Activated T-helper 17 cell treated with anti-CD3 and anti-CD28 coated beads, Interleukin-2, amount 50 U/mL, for 72 hours (primary cell): ENCODE measurements around the gene SNTA1. TPM values are rescaled to one million over a fixed set of nuclear protein-coding genes. Genes with fewer than 3 reads are reported as not detected.

Experiments
- ATAC-seq: fragments of 150-1000 bp; cut with Tn5 transposase; replicated peaks from 2 replicates; pipeline ENCODE4 v1.10.0; 2021; ENCODE audit warnings: mild to moderate bottlenecking, moderate library complexity
- H3K27ac Mint-ChIP-seq: one replicate; pipeline ENCODE4 v1.8.0; 2022; ENCODE audit warnings: mixed read lengths
- H3K27me3 Mint-ChIP-seq: one replicate; pipeline ENCODE4 v1.8.0; 2022; ENCODE audit warnings: mixed read lengths
- H3K36me3 Mint-ChIP-seq: one replicate; pipeline ENCODE4 v1.8.0; 2022; ENCODE audit warnings: low read depth, mild to moderate bottlenecking, mixed read lengths
- H3K4me1 Mint-ChIP-seq: one replicate; pipeline ENCODE4 v1.8.0; 2022; ENCODE audit warnings: mixed read lengths
- H3K4me3 Mint-ChIP-seq: one replicate; pipeline ENCODE4 v1.8.0; 2022; ENCODE audit warnings: mild to moderate bottlenecking, mixed read lengths
- H3K9me3 Mint-ChIP-seq: one replicate; pipeline ENCODE4 v1.8.0; 2022; ENCODE audit warnings: mixed read lengths
- total RNA-seq, 2 donors: library from RNA; stranded (reverse); gene quantifications; one replicate each; pipeline ENCODE4 v1.2.3, GENCODE V29; 2022

SNTA1 gene
- total RNA-seq, 2 donors from 2014 or later = 5.5 to 6.5 TPM

DNA sequence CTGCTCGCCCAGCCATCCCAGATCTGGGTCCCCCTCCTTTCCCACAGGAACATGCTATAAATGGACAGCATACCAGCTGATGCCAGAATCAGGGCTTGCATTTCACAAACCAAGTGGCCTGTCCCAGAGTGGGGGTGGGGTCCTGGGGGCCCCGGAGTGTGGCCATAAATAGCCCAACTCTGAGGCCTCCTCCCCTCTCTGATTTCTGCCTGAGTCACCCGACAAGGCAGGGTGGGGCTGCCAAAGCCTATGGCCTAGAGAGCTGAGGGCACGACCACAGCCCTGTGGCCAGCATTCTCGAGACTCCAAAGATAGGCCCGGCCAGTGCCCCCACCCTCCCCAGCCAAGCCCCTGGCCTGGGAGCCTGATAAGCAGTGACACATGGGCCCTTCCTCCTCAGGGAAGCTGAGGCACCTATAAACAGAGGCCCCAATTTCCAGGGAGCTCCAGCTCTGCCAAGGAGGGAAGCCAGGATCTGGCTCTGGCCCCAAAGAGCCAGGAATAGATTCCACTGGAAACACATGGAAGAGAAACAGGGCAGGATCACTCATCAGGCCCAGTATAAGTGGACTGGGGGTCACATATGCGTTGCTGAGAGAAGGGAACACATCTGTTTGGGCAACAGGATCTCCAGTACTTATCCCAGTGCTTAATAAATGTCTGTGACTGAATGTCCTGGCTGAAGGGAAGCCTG, 20.3 kb downstream of the SNTA1 start:
- H3K4me1 Mint-ChIP-seq = no peaks in the 10 kb centered on the region
- no peak overlapping the region for H3K4me3 Mint-ChIP-seq
- no peak for ATAC-seq
- H3K36me3 Mint-ChIP-seq = no peaks in the 10 kb centered on the region
- H3K27me3 Mint-ChIP-seq = no peaks in the 10 kb centered on the region
- H3K27ac Mint-ChIP-seq = no peak overlapping the region
- no peaks in the 10 kb centered on the region for H3K9me3 Mint-ChIP-seq

DNA sequence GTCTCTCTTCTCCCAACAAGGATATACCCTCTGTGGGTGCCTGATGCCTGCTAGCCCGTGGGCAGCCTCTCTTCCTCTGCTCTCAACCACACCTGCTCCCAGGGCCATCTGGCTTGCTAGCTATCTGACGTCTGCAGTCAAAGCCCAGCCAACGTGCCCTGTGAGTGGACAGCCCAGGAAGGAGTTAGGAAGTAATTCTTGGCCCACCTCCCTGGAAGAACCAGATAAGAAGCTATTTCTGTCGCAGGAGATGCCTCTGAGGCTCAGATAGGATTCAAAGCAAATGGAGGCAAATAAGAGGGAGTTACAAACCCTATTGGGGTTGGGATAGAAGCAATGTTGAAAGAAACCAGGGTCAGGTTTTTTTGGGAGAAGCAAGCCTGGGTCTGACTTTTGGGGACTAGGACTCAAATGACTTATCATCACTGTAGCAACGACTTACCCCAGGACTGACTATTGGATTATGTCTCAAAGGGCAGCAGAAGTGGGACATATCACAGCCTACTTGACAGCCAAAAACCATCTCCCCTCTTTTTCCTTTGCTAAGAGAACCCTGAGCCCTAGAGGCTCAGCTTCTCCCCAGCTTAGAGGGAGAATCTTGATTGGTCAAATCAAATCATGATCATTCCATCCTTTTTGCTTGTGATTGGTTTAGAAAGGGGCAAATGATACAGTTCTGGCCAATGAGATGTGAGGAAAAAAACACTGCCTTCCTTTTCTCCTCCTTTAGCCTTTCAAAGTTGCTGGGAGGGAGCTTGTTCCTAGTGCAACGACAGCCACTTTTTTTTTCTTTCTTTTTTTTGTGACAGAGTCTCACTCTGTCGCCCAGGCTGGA, 24.2 kb downstream of the SNTA1 start:
- no peaks in the 10 kb centered on the region for H3K27me3 Mint-ChIP-seq
- H3K9me3 Mint-ChIP-seq = no peaks in the 10 kb centered on the region
- no peak overlapping the region for H3K4me3 Mint-ChIP-seq
- no peaks in the 10 kb centered on the region for H3K36me3 Mint-ChIP-seq
- H3K4me1 Mint-ChIP-seq = no peaks in the 10 kb centered on the region
- no peak for ATAC-seq
- H3K27ac Mint-ChIP-seq = no peak overlapping the region

DNA sequence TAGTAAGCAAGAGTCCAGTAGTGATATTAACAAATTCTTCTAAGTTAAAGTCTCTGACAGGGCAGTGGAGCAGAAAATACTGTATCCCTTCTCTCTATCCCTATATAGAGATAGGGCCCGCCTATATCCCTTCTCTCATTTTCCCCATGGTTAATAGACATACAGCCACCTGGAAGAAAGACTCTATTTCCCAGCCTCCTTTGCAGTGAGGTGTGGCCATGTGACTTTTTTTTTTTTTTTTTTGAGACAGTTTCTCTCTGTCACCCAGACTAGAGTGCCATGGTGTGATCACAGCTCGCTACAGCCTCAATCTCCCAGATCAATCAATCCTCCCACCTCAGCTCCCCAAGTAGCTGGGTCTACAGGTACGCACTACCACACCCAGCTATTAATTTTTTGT, 25.5 kb downstream of the SNTA1 start:
- Mint-ChIP-seq H3K27me3 (no peaks in the 10 kb centered on the region), H3K27ac (no peak overlapping the region), H3K9me3 (no peaks in the 10 kb centered on the region), H3K36me3 (no peaks in the 10 kb centered on the region), H3K4me1 (no peaks in the 10 kb centered on the region), H3K4me3 (no peak overlapping the region)
- no peak for ATAC-seq

DNA sequence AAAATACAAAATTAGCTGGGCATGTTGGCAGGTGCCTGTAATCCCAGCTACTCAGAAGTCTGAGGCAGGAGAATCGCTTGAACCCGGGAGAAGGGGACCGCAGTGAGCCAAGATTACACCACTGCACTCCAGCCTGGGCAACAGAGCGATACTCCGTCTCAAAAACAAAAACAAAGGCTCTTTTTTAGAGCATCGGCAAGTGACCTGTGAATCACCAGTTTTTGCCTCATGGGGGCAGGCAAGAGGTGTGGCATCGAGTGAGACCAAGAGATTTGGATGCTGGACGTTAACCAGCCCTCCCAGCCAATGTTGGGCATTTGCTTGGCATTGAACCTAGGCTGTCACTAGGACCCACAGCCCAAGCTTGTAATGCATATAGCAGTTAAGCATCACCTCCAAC, 27.6 kb downstream of the SNTA1 start:
- Mint-ChIP-seq H3K27ac (no peak overlapping the region), H3K27me3 (no peaks in the 10 kb centered on the region), H3K9me3 (no peaks in the 10 kb centered on the region), H3K4me1 (no peaks in the 10 kb centered on the region), H3K4me3 (no peak overlapping the region), H3K36me3 (peaks cover 9% of the 10 kb centered on the region)
- no peak for ATAC-seq

DNA sequence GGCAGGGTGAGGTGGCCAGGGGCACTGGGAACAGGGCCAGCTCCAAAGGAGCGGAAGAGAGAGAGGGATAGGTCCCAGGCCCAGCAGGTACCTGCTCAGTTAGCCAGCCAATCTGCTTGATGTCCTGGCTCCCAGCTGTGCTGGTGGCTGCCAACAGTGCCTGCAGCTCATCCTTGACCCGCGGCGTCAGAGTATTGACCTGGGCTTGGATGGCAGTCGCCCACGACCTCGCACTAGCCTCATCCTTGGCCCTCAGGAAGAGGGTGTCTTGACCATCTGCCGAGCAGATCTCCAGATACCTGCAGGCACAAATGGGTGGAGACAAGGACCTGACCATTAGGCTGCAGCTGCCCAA, 31.1 kb downstream of the SNTA1 start:
- ATAC-seq = no peak
- Mint-ChIP-seq H3K4me3 (no peak overlapping the region), H3K9me3 (no peaks in the 10 kb centered on the region), H3K27me3 (no peaks in the 10 kb centered on the region), H3K27ac (no peak overlapping the region), H3K4me1 (no peaks in the 10 kb centered on the region), H3K36me3 (peaks cover 9% of the 10 kb centered on the region)

DNA sequence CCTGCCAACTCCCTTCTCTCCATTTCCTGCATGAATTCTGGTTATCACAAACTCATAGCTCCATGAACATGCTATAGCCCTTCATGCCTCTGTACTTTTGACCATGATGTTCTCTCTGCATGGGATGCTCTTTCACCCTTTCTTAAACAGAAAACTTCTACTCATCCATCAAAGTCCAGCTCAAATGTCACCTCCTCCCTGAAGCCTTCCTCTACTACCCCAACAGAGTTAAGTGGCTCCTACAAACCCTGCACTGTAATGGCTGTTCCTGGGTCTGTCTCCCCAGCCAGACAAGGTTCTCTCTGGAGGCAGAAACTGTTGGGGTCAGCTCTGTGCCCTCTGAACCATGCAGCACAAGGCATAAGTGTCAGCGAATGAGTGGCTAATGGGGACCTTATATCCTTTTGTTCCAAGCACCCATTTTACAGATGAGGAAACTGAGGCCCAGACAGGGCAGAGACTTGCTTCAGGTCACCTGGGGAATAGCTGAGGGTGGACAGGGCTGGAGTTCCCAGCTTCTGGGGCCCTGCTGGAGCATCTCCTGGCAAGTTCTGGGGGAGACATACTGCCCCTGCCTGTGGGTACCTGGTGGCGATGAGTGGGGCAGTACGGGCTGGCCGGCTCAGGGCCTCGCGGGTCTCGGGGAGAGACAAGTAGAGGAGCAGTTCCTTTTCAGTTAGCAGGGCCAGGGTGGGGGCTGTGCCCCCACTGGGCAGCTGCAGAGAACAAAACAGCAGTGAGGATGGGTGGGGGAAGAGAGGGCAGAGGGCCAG, 31.7 kb downstream of the SNTA1 start:
- no peaks in the 10 kb centered on the region for H3K27me3 Mint-ChIP-seq
- no peak overlapping the region for H3K4me3 Mint-ChIP-seq
- no peaks in the 10 kb centered on the region for H3K4me1 Mint-ChIP-seq
- H3K27ac Mint-ChIP-seq = peak overlapping the region; percentile 21
- ATAC-seq = no peak
- peaks cover 9% of the 10 kb centered on the region for H3K36me3 Mint-ChIP-seq
- no peaks in the 10 kb centered on the region for H3K9me3 Mint-ChIP-seq

DNA sequence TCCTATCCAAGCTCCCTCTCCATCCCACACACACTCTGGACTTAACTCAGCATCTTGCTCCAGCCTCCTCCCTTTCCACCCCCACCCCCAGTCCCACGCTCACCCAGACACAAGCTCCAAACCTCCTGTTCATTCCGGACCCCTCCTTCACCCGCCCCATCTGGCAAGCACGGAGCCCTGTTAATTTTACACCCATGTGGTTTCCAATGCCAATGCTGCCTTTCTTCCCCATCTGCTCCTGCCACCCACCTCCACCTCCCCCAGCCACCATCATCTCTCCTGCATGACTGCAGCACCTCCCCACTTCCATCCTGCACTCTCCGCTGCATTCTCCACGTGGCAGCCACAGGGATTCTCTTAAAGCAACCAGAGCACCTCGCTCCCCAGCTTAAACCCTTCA, 32.3 kb downstream of the SNTA1 start:
- H3K36me3 Mint-ChIP-seq = peaks cover 9% of the 10 kb centered on the region
- peak overlapping the region; percentile 21 for H3K27ac Mint-ChIP-seq
- no peaks in the 10 kb centered on the region for H3K9me3 Mint-ChIP-seq
- no peaks in the 10 kb centered on the region for H3K27me3 Mint-ChIP-seq
- no peak overlapping the region for H3K4me3 Mint-ChIP-seq
- H3K4me1 Mint-ChIP-seq = no peaks in the 10 kb centered on the region
- ATAC-seq = no peak

DNA sequence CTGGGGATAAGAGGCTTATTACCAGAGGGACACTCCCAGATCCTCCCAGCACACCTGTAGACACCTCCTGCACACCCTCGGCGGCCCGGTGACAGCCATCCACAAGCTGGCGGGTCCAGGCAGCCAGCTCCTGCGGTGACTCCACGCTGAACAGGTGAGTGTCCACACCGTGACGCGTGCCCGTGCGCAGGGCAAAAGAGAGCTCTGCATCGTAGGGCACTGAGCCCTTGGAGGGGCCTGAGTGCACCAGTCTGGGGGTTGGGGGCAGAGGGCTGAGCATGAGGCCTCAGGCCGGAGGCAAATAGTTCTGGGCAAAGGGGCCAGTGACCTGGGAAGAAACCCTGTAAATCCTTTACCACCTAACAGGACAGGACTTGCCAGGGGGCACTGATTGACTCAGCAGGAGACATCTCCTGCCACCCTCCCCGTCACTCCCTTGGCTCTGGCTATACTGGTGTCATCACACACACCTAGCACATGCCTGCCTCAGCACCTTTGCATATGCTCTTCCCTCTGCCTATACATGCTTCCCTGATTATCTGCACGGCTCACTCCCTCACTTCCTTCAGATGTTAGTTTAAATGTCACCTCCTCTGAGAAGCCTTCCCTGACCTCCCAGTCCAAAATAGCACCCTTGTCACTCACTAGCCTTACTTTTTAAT, 33.4 kb downstream of the SNTA1 start:
- Mint-ChIP-seq H3K4me1 (no peaks in the 10 kb centered on the region), H3K27me3 (no peaks in the 10 kb centered on the region), H3K27ac (peak overlapping the region; percentile 75), H3K9me3 (no peaks in the 10 kb centered on the region), H3K4me3 (no peak overlapping the region), H3K36me3 (peaks cover 9% of the 10 kb centered on the region)
- no peak for ATAC-seq

DNA sequence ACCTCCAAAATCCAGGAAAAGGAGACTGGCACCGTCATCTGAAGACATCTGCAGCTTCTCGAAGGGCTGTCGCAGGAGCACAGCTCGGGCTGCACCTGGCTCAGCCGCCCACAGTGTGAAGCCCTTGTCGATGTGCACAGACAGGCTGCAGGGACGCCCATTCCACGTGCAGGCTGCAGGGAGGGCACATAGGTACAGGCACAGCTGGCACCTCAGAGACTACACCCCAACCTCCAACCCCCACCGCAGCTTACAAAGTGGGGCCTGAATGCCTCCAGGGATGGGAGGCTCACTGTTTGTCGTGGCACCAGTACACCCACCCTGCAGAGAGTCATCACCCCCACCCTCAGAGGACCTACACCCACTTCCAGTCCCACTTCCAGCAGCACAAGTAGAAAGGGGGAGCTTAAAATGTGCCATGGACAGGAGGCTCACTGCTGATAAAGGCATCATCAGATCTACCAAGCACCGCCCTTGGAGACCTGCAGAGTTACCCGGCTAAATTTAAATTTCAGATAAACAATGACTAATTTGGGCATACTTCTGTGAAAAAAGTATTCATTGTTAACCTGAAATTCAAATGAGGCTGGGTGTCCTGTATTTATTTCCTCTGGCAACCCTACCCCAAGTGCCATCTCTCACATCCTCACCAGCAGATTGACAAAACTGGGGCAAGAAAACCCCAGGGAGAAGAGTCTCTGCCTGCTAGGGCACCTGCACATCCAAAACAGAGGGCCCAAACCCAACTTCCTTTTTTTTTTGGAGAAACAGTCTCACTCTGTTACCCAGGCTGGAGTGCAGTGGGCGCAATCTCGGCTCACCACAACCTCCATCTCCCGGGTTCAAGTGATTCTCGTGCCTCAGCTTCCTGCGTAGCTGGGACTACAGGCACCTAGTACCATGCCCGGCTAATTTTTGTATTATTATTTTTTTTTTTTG, 34.6 kb downstream of the SNTA1 start:
- H3K4me3 Mint-ChIP-seq = peak overlapping the region; percentile 20
- H3K4me1 Mint-ChIP-seq = no peaks in the 10 kb centered on the region
- no peaks in the 10 kb centered on the region for H3K27me3 Mint-ChIP-seq
- H3K36me3 Mint-ChIP-seq = peaks cover 9% of the 10 kb centered on the region
- peak overlapping the region; percentile 62 for H3K27ac Mint-ChIP-seq
- ATAC-seq = peak; percentile 70
- no peaks in the 10 kb centered on the region for H3K9me3 Mint-ChIP-seq

DNA sequence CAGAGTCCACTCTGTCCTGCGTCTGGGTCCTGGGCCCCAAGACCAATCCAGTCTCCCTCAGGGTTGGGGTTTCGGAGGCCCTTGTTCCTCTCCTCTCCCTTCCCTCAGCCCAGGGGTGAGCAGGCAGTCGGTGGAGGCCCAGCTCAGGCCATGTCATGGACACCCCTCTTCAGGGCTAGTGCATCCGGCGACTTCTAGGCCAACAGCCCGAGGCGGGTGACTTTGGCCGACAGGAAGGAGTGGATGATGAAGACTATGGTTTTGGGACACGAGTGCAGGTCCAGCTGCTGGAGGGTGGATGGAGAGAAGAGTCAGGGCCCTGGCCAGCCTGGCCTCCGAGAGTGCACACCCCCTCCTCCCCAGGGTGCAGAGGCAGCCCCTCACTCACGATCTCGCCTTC, 35.2 kb downstream of the SNTA1 start:
- Mint-ChIP-seq H3K36me3 (peaks cover 9% of the 10 kb centered on the region), H3K9me3 (no peaks in the 10 kb centered on the region), H3K27me3 (no peaks in the 10 kb centered on the region), H3K27ac (no peak overlapping the region), H3K4me3 (peak overlapping the region; percentile 20), H3K4me1 (no peaks in the 10 kb centered on the region)
- no peak for ATAC-seq

DNA sequence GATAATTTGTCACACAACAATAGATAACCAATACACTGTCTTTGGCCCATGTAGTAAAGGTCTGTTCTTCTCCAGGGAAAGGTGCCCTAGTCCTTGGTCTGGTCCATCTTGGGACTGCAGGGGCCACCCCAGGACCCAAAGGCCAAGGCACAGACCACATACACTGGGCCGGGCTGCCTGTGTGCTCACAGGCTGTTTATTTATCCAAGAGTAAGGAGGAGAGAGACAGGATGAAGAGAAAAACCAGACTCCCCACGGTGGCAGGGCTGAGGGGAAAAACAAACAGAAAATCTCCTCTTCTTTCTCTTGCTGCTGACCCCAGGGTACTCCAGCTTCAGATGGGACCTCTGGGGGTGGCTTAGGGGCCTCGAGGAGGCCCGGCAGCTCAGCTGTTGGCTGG, 35.8 kb downstream of the SNTA1 start:
- H3K9me3 Mint-ChIP-seq = no peaks in the 10 kb centered on the region
- H3K36me3 Mint-ChIP-seq = peaks cover 9% of the 10 kb centered on the region
- no peaks in the 10 kb centered on the region for H3K27me3 Mint-ChIP-seq
- H3K27ac Mint-ChIP-seq = peak overlapping the region; percentile 65
- ATAC-seq = no peak
- no peak overlapping the region for H3K4me3 Mint-ChIP-seq
- no peaks in the 10 kb centered on the region for H3K4me1 Mint-ChIP-seq

DNA sequence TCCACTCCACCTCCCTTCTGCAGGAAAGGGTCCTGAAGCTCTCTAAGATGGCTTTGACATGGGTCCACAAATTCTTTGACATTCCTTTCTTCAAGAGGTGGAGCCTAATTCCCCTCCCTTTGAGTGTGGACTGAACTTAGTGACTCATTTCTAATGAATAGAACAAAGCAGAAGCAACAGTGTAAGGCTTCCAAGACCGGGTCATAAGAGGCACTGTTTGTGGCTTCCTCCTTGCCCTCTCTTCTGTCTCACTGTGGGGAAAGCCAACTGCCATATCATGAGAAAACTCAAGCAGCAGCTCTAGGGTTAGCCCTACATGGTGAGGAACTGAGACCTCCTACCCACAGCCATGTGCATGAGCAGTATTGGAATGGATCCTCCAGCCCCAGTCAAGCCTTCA, 36.3 kb downstream of the SNTA1 start:
- ATAC-seq = peak; percentile 57

DNA sequence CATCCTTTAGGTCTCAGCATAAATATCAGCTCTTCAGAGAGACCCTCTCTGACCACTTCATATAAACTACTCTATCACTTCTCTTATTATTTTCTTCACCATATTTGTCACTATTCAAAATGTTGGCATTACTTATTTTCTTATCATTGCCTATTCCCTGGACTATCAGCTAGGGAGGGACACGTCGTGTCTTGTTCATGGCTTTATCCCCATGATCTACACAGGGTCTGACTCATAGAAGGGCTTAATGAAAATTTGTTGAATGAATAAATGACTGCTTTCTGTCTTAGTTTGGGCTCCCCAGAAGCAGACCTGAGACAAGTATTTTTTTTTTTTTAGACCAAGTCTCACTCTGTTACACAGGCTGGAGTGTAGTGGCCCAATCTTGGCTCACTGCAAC, 39.3 kb downstream of the SNTA1 start:
- Mint-ChIP-seq H3K27ac (no peak overlapping the region), H3K36me3 (no peaks in the 10 kb centered on the region), H3K27me3 (no peaks in the 10 kb centered on the region), H3K9me3 (no peaks in the 10 kb centered on the region), H3K4me1 (peaks cover 9% of the 10 kb centered on the region), H3K4me3 (no peak overlapping the region)
- no peak for ATAC-seq

More for the DNA sequence above, 36.3 kb downstream of the SNTA1 start:
- Mint-ChIP-seq H3K9me3 (no peaks in the 10 kb centered on the region), H3K27me3 (no peaks in the 10 kb centered on the region), H3K27ac (peak overlapping the region; percentile 65), H3K4me1 (peaks cover 4% of the 10 kb centered on the region), H3K4me3 (no peak overlapping the region), H3K36me3 (peaks cover 9% of the 10 kb centered on the region)
